AG09309 (cell line): ENCODE measurements around the gene SIVA1.
A peak's percentile ranks its signal among the peaks of the same experiment; 100 is the strongest.

Experiments used
- DNase-seq: peaks from one replicate; pipeline ENCODE4 v3.0.0-alpha.2; 2010; ENCODE audit warnings: low read depth
- H3K4me3 ChIP-seq: 2 replicates; pipeline ENCODE4 v1.5.1; 2011; ENCODE audit warnings: mild to moderate bottlenecking, low read depth, low read length, moderate library complexity; ENCODE audit not compliant: control insufficient read depth
- TF ChIP-seq, protein P1 (sequence below): IDR thresholded peaks from 2 replicates; pipeline ENCODE4 v1.5.1; 2011; ENCODE audit warnings: mild to moderate bottlenecking, low read depth, low read length, inconsistent platforms; ENCODE audit not compliant: insufficient read depth, control insufficient read depth; ENCODE audit errors: missing control alignments

The SIVA1 gene

DNA sequence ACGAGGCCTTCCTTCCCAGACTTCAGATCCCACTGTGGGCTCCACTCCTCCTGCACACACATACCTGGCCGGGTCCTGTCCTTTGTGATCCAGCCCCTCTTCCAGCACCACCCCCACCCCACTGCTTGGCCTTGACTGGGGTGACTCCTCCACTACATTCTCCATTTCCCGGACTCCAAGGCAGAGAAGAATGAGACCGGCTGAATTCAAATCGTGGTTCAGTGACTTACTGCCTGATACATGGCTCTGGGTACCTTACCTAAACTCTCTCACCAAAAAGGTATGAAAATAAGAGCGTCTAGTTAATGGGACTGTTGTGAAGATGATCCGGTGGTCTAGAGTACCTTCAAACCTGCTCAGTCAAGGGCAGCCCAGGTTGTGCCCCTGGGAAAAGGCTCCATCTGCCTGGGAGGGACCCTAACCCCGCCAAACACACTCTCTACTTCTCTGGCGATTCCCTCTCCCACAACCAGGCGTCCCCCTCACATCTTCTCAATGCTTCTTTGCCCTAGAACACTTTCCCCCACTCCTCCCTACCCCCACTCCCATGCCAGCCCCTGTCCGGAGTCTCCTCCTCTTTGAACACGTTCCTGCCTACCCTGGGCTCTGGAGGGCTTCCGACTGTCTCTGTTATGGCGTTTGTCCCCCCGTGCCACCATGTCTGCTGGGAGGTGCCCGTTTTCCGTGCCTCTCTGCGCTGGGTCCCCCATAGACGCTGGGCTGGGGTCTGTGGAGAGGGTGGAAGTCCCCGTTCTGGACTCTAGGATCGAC, 46.5 kb downstream of the SIVA1 start:
- H3K4me3 ChIP-seq, result peak overlapping the region; percentile 48; the same call in 1 of the 2 replicates
- no peak for DNase-seq
- TF ChIP-seq, protein P1, sequence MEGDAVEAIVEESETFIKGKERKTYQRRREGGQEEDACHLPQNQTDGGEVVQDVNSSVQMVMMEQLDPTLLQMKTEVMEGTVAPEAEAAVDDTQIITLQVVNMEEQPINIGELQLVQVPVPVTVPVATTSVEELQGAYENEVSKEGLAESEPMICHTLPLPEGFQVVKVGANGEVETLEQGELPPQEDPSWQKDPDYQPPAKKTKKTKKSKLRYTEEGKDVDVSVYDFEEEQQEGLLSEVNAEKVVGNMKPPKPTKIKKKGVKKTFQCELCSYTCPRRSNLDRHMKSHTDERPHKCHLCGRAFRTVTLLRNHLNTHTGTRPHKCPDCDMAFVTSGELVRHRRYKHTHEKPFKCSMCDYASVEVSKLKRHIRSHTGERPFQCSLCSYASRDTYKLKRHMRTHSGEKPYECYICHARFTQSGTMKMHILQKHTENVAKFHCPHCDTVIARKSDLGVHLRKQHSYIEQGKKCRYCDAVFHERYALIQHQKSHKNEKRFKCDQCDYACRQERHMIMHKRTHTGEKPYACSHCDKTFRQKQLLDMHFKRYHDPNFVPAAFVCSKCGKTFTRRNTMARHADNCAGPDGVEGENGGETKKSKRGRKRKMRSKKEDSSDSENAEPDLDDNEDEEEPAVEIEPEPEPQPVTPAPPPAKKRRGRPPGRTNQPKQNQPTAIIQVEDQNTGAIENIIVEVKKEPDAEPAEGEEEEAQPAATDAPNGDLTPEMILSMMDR, result no peak

- no peak for DNase-seq
- H3K4me3 ChIP-seq, result peak overlapping the region; percentile 49
- TF ChIP-seq, protein P1, result no peak
These were observed 47.2 kb downstream of the SIVA1 start for GRCh38 chr14:104800015-104800770.

DNA sequence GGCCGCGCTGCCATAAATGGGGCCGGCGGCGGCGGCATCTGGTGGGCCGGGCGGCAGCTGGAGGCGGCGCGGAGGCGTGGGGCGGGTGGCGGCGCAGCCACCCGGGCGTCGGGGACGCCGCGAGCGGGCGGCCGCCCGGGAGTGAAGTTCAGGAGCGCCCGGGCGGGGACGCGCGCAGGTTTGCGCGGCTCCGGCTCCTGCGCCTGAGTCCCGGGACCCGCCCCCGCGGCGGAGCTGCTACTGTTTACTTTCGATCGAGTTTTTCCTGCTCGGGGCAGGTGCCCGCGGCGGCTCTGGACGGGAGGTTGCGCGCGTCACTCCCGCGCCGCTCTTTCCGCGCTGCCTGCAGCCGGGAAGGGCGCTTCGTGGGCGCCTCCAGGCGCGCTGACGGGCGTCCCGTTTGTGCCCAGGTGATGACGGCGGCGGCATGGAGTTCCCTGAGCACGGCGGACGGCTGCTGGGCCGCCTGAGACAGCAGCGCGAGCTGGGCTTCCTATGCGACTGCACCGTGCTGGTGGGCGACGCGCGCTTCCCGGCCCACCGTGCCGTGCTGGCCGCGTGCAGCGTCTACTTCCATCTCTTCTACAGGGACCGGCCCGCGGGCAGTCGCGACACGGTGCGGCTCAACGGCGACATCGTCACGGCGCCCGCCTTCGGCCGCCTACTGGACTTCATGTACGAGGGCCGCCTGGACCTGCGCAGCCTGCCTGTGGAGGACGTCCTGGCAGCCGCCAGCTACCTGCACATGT, 48.0 kb downstream of the SIVA1 start, which contains the start of gene ZBTB42:
TSS of gene ZBTB42 (plus strand) at position 331 of the 749 bp plus-strand sequence. CDS start at position 428, 97 bp downstream.
- TF ChIP-seq, protein P1, result no peak
- peak within 1 kb of the TSS; percentile 49 for H3K4me3 ChIP-seq
- DNase-seq, result no peak

GRCh38 chr14:104801520-104802393, 48.8 kb downstream of the SIVA1 start:
- TF ChIP-seq, protein P1, result no peak
- H3K4me3 ChIP-seq, result peak overlapping the region; percentile 49
- DNase-seq, result no peak

DNA sequence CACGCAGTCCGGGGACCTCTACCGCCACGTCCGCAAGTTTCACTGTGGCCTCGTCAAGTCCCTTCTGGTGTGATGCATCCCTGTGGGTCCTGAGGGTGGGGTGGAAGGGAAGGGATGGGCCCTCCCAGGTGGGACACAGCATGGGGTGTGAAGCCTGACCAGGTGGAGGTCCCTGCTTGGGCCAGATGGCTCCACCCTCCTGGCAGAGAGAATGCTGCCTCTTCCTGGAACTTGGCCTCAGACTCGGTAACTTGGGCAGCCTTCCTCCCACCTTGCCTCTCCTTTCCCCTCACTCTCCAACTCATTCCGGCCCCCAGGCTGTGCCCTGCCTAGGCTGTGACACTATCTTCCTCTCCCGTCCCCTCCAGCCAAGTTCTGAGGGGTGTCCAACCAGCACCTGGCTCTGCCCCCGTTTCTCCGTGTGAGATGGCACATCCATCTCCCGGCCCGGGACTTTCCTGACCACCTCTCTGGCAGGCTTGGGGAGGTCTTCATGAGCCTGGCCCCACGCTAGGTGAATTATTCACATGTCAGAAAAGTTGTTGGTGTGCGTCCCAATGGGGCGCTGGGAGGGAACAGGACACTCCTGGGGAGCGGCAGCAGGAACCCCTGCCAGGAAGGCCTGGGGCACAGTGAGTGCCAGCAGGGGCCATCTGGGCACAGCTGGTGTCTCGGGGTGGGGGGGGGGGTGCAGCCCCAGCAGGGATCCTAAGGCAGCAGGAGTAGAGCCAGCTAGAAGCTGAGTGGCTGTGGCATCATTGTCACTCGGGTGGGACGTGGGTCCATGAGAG, 49.6 kb downstream of the SIVA1 start:
- no peak for DNase-seq
- H3K4me3 ChIP-seq, result no peak overlapping the region
- TF ChIP-seq, protein P1, result no peak
